CD4-positive, CD25-positive, alpha-beta regulatory T cell (primary cell): ENCODE data around the gene HEPACAM. TPM values are rescaled to one million over a fixed set of nuclear protein-coding genes. Genes with fewer than 3 reads are reported as not detected.

ENCODE experiments used
- ATAC-seq, 2 donors: fragments of 150-1000 bp; cut with Tn5 transposase; one replicate each; pipeline ENCODE4 v1.10.0; 2021; ENCODE audit warnings: low read depth in 2 of 2, moderate number of reproducible peaks in 2 of 2, moderate library complexity in 1 of 2
- DNase-seq, 3 donors: peaks; one replicate each; pipeline versions ENCODE4 v3.0.0 to v3.0.0-alpha.2; 2012 to 2022; ENCODE audit warnings: mixed read lengths in 1 of 3
- H3K27ac ChIP-seq: one replicate; pipeline ENCODE4 v1.7.0; 2013; ENCODE audit warnings: mild to moderate bottlenecking, low read length; ENCODE audit not compliant: insufficient read depth, poor library complexity, severe bottlenecking
- H3K27me3 ChIP-seq: one replicate; pipeline ENCODE4 v1.7.0; 2013; ENCODE audit warnings: low read length; ENCODE audit not compliant: control insufficient read depth, insufficient read depth
- H3K36me3 ChIP-seq: one replicate; pipeline ENCODE4 v1.7.0; 2013; ENCODE audit warnings: mild to moderate bottlenecking, low read length, moderate library complexity; ENCODE audit not compliant: control insufficient read depth, insufficient read depth
- H3K4me1 ChIP-seq: 2 replicates; pipeline ENCODE4 v1.7.0; 2013; ENCODE audit warnings: mild to moderate bottlenecking, low read length; ENCODE audit not compliant: insufficient read depth, control insufficient read depth, poor library complexity, severe bottlenecking
- H3K4me3 ChIP-seq: one replicate; pipeline ENCODE4 v1.7.0; 2013; ENCODE audit warnings: low read depth, mild to moderate bottlenecking, low read length, moderate library complexity
- H3K9me3 ChIP-seq, 2 experiments: 1 replicate in 1 of 2; 2 replicates in 1 of 2; pipeline ENCODE4 v1.7.0; 2013; ENCODE audit warnings: low read length in 2 of 2, mild to moderate bottlenecking in 1 of 2, moderate library complexity in 1 of 2; ENCODE audit not compliant: control insufficient read depth in 2 of 2
- H3K27ac Mint-ChIP-seq, 3 donors: one replicate each; pipeline ENCODE4 v1.8.0; 2020 to 2022; ENCODE audit warnings: mild to moderate bottlenecking in 3 of 3, mixed read lengths in 3 of 3, moderate library complexity in 2 of 3
- H3K27me3 Mint-ChIP-seq: one replicate; pipeline ENCODE4 v1.8.0; 2022; ENCODE audit warnings: mild to moderate bottlenecking, mixed read lengths
- H3K36me3 Mint-ChIP-seq: one replicate; pipeline ENCODE4 v1.8.0; 2020; ENCODE audit warnings: mixed read lengths
- H3K4me1 Mint-ChIP-seq, 4 donors: one replicate each; pipeline ENCODE4 v1.8.0; 2020 to 2022; ENCODE audit warnings: mixed read lengths in 4 of 4, mild to moderate bottlenecking in 1 of 4
- H3K4me3 Mint-ChIP-seq, 4 donors: one replicate each; pipeline ENCODE4 v1.8.0; 2020 to 2022; ENCODE audit warnings: mild to moderate bottlenecking in 4 of 4, mixed read lengths in 4 of 4, moderate library complexity in 3 of 4
- H3K9me3 Mint-ChIP-seq, 7 donors: one replicate each; pipeline ENCODE4 v1.8.0; 2020 to 2022; ENCODE audit warnings: mixed read lengths in 7 of 7, mild to moderate bottlenecking in 3 of 7, moderate library complexity in 2 of 7
- polyA plus RNA-seq, 4 donors: library from polyadenylated mRNA; unstranded; fragments of 300-500 nt; fragmentation: Illumina TruSeq; gene quantifications; one replicate each; pipeline ENCODE4 v1.2.3, GENCODE V29; 2021
- total RNA-seq: library from RNA; stranded (reverse); gene quantifications from one replicate; pipeline ENCODE4 v1.2.3, GENCODE V29; 2022

The HEPACAM gene
- total and polyA plus RNA-seq, 5 donors from 2014 or later, result not detected

DNA sequence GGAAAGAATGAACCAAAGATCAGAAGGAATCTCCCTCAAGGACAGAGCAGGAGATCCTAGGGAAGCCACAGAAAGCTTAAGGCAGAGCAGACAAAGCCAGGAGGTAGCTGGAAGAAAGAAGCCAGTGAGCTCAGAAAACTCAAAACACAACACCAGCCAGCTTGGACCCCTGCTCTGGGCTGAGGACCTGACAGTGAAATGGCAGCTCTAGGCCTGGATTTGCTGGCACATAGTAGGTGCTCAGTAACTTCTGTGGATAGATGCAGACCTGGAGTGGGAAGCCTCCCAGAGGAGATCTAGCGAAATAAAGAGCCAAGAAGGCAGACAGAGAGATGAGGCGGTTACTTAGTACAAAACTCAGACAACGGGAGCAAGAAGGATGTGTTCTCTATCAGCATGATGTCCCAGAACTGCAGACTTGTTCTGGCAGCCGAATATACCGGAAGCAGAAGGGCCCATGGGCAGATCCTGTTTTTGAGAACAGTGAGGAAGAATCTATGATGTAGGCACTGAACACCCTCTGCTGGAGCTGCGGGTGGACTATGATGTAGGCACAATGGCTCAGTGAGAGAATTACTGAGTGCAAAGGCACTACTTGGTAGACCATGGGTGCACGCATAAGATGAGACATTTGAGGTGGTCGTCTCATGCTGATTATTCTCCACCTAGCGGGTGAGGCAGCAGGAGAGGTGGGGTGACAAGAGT lies 42.9 kb downstream of the HEPACAM start:
- H3K27ac Mint-ChIP-seq, result no peak overlapping the region
- peaks cover 0 to 4% (median 2%) of the 10 kb centered on the region in 4 donors for H3K4me1 Mint-ChIP-seq
- H3K27ac ChIP-seq, result no peak overlapping the region
- ATAC-seq, result no peak
- H3K4me1 ChIP-seq, result no peaks in the 10 kb centered on the region
- H3K27me3 Mint-ChIP-seq, result peaks cover 5% of the 10 kb centered on the region
- H3K9me3 ChIP-seq, result no peaks in the 10 kb centered on the region
- H3K9me3 Mint-ChIP-seq, result no peaks in the 10 kb centered on the region
- no peaks in the 10 kb centered on the region for H3K27me3 ChIP-seq
- no peaks in the 10 kb centered on the region for H3K36me3 ChIP-seq
- no peaks in the 10 kb centered on the region for H3K36me3 Mint-ChIP-seq
- H3K4me3 ChIP-seq, result no peak overlapping the region
- no peak for DNase-seq
- H3K4me3 Mint-ChIP-seq, result no peak overlapping the region

DNA sequence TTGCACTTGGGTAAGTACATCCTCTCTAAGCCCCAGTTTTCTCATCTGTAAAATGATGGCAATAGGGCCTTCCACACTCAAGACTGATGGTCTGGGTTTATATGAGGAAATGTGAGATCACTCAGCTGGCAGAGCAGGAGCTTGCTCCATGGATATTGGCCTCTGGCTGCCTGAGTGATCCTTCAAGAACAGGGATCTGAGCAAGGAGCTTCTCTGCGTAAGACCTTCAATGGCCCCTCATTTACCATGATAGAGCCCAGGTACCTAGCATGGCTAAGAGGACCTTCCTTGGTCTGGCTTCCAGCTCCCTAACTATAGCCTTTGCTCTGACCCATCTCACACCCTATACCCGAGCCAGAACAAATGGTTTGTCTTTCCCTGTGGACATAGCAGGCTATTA lies 43.7 kb downstream of the HEPACAM start:
- Mint-ChIP-seq H3K9me3 (no peaks in the 10 kb centered on the region), H3K27ac (no peak overlapping the region), H3K27me3 (peaks cover 7% of the 10 kb centered on the region), H3K4me3 (no peak overlapping the region), H3K4me1 (peaks cover 0 to 4% (median 0%) of the 10 kb centered on the region in 4 donors), H3K36me3 (no peaks in the 10 kb centered on the region)
- no peak overlapping the region for H3K27ac ChIP-seq
- no peaks in the 10 kb centered on the region for H3K9me3 ChIP-seq
- no peak overlapping the region for H3K4me3 ChIP-seq
- H3K4me1 ChIP-seq, result no peaks in the 10 kb centered on the region
- no peak for ATAC-seq
- DNase-seq, result no peak
- H3K27me3 ChIP-seq, result no peaks in the 10 kb centered on the region
- no peaks in the 10 kb centered on the region for H3K36me3 ChIP-seq

DNA sequence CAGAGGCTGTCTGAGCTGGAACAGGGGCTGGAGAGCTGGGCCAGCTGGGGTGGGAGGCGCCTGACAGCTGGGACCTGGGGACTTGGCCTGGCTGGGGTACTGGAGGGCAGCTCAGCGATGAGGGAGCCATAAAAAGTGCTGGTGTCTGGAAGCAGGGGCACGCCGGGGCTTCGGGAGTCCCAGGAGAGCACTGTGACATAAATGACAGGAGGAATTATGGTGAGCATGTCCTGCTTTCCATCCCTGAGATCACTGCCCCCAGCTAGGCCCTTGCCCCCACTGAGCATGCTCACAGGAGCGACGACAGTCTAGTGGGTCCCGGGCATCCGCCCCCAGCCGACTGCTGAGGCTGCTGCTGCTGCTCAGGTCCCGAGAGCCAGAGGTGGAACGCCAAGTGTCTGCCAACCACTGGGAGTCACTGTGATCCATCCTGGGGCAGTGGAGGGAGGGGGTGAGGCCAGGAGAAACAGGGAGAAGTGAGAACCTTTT lies 44.4 kb downstream of the HEPACAM start:
- Mint-ChIP-seq H3K4me1 (peaks cover 0 to 4% (median under 1%) of the 10 kb centered on the region in 4 donors), H3K27ac (no peak overlapping the region), H3K36me3 (no peaks in the 10 kb centered on the region), H3K9me3 (no peaks in the 10 kb centered on the region), H3K4me3 (no peak overlapping the region), H3K27me3 (peaks cover 7% of the 10 kb centered on the region)
- ATAC-seq (no peak), DNase-seq (no peak)
- no peak overlapping the region for H3K27ac ChIP-seq
- no peak overlapping the region for H3K4me3 ChIP-seq
- no peaks in the 10 kb centered on the region for H3K27me3 ChIP-seq
- H3K9me3 ChIP-seq, result no peaks in the 10 kb centered on the region
- H3K4me1 ChIP-seq, result no peaks in the 10 kb centered on the region
- no peaks in the 10 kb centered on the region for H3K36me3 ChIP-seq

DNA sequence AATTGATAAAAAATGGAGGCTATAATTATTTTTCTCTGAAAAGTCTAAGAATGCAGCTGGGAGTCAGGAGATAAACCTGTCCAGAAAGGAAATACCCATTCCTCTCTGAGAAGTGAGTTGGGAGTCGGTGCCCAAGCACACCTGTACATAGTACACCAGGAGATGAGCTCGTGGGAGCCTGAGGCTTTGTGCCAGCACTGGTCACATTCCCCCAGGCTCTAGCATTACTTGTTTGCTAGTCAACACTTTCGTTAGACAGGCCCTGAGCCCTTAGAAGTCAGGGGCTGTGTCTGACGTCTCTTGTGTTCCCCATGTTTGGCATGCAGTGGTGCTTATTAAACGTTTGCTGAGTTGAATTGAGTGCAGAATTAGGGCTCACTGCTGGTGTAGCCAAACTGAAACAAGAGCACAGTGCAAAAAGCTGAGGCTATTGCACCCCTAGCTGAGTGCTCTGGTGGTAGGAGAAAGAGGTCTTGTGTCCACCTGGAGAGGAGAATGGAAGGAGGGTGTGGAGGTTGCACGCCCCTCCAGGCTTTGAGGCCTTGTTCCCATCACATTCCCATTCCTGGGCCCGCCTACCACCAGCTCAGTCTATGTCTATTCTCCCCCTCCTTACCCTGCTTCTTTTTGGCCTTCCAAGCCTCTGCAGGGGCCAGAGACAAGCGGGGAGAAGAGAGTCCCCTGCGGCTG lies 45.0 kb downstream of the HEPACAM start:
- H3K4me3 Mint-ChIP-seq, result no peak overlapping the region
- no peaks in the 10 kb centered on the region for H3K9me3 Mint-ChIP-seq
- no peaks in the 10 kb centered on the region for H3K9me3 ChIP-seq
- no peak overlapping the region for H3K27ac Mint-ChIP-seq
- H3K27ac ChIP-seq, result no peak overlapping the region
- H3K4me1 Mint-ChIP-seq, result peaks cover 0 to 5% (median 2%) of the 10 kb centered on the region in 4 donors
- no peaks in the 10 kb centered on the region for H3K4me1 ChIP-seq
- H3K27me3 Mint-ChIP-seq, result peaks cover 7% of the 10 kb centered on the region
- no peaks in the 10 kb centered on the region for H3K27me3 ChIP-seq
- no peaks in the 10 kb centered on the region for H3K36me3 Mint-ChIP-seq
- H3K4me3 ChIP-seq, result no peak overlapping the region
- no peak for ATAC-seq
- no peak for DNase-seq
- no peaks in the 10 kb centered on the region for H3K36me3 ChIP-seq

DNA sequence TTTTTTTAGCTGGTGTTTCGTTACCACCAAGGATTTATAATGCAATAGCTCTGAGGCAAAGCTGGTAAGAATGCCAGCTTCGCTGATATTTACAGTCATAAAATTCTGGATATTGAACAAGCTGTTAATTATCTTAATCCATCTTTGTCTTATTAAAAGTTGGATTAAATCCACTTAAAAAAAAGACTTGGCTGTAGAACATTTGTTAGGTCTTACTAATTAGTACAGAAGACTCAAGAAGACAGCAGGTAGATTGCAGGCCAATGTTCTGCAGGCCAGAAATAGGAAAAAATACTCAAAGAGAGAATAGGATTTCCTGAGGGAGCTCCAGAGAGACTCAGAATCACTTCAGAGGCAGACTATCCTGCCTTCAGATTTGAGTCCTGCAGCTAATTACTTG lies 45.7 kb downstream of the HEPACAM start:
- H3K4me3 ChIP-seq, result no peak overlapping the region
- H3K27ac ChIP-seq, result no peak overlapping the region
- H3K36me3 ChIP-seq, result no peaks in the 10 kb centered on the region
- no peaks in the 10 kb centered on the region for H3K4me1 ChIP-seq
- no peaks in the 10 kb centered on the region for H3K9me3 ChIP-seq
- H3K27me3 ChIP-seq, result no peaks in the 10 kb centered on the region
- H3K9me3 Mint-ChIP-seq, result peaks cover 0 to 2% (median 0%) of the 10 kb centered on the region in 7 donors
- no peaks in the 10 kb centered on the region for H3K36me3 Mint-ChIP-seq
- peaks cover 0 to 5% (median 2%) of the 10 kb centered on the region in 4 donors for H3K4me1 Mint-ChIP-seq
- no peak for DNase-seq
- no peak overlapping the region for H3K27ac Mint-ChIP-seq
- peaks cover 7% of the 10 kb centered on the region for H3K27me3 Mint-ChIP-seq
- H3K4me3 Mint-ChIP-seq, result no peak overlapping the region
- ATAC-seq, result no peak

DNA sequence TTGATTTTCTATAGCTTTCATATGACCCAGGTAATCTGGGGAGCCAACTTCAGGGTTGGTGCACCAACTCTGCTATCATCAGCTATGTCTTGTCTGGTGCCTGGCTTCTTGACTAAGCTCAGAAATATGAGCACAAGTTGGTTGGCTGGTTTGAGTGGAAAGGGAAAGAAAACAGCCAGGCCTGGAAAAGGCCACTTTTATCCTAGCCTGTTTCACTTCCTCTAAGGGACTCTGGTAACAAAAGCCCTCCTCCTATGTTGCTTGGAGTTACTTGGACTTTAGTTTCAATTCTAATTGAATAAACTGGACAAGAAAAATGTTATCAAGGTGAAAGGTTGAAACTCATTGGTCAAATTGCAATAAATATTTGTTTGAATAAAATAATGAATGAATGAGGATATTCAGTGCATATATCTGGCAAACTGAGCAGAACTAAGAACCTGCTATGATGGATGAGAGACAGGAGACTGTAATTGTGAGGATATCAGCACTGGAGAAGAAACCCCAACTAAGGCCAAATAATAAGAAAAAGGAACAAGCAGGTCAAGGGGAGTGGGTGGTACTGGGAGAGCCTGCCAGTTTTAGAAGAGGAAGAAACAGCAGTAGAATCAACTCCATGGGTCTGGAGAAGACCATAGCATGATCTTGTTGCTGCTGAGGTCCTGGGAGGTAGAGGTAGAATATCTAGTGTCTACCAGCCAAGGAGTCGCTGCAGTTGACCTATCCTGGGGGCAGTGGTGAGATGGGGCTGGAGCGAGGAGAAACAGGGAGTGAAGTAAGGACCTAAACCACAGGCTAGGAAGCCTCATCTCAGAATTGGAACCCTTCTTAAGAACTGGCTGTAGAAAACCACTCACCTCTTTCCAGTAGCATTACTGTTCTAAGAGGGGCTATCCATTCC lies 46.4 kb downstream of the HEPACAM start:
- no peaks in the 10 kb centered on the region for H3K36me3 Mint-ChIP-seq
- H3K27me3 Mint-ChIP-seq, result peaks cover 7% of the 10 kb centered on the region
- no peak overlapping the region for H3K4me3 Mint-ChIP-seq
- Histone ChIP-seq H3K9me3 (no peaks in the 10 kb centered on the region), H3K27ac (no peak overlapping the region), H3K36me3 (no peaks in the 10 kb centered on the region), H3K4me3 (no peak overlapping the region), H3K27me3 (no peaks in the 10 kb centered on the region), H3K4me1 (no peaks in the 10 kb centered on the region)
- DNase-seq, result no peak
- no peak for ATAC-seq
- peaks cover 0 to 5% (median 2%) of the 10 kb centered on the region in 4 donors for H3K4me1 Mint-ChIP-seq
- H3K9me3 Mint-ChIP-seq, result peaks cover 0 to 2% (median 0%) of the 10 kb centered on the region in 7 donors
- peak overlapping the region in 1 of 3 donors; percentile 66 for H3K27ac Mint-ChIP-seq

DNA sequence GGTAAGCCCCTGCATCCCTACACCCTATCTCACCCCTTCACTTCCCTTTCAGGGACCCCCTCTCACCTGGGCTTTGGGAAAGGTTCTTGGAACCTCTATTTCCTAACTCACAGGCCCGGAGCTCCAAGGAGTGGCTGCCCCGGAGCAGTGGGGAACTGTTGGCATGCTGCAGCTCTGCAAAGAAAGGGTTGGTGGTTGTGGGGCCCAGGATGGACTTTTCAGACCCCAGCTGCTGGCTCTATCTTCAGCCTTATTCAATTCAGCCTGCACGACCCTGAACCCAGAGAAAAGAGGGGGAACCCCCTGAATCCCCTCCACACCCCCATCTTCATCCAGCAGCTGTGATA lies 48.2 kb downstream of the HEPACAM start:
- H3K27me3 ChIP-seq, result no peaks in the 10 kb centered on the region
- peaks cover 0 to 2% (median 0%) of the 10 kb centered on the region in 7 donors for H3K9me3 Mint-ChIP-seq

More for the DNA sequence above, 48.2 kb downstream of the HEPACAM start:
- H3K27me3 Mint-ChIP-seq, result peaks cover 11% of the 10 kb centered on the region
- no peak overlapping the region for H3K27ac Mint-ChIP-seq
- peaks cover 0 to 5% (median 0%) of the 10 kb centered on the region in 4 donors for H3K4me1 Mint-ChIP-seq
- H3K4me3 Mint-ChIP-seq, result no peak overlapping the region
- no peak overlapping the region for H3K27ac ChIP-seq
- ATAC-seq (no peak), DNase-seq (no peak)
- no peak overlapping the region for H3K4me3 ChIP-seq
- H3K36me3 Mint-ChIP-seq, result no peaks in the 10 kb centered on the region
- H3K36me3 ChIP-seq, result no peaks in the 10 kb centered on the region
- no peaks in the 10 kb centered on the region for H3K9me3 ChIP-seq
- H3K4me1 ChIP-seq, result no peaks in the 10 kb centered on the region
